WI38 (cell line): ENCODE measurements around the gene SKI.
"Not testable (repeated sequence)": the region's sequence is repeated elsewhere in the genome, so short reads cannot be mapped to it uniquely, and the experiment has no call there.

Experiments used
- H3K4me3 ChIP-seq: 2 replicates; pipeline ENCODE4 v1.5.1; 2011; ENCODE audit warnings: low read depth, mild to moderate bottlenecking, control low read depth, low read length
- CTCF ChIP-seq: IDR thresholded peaks from 2 replicates; pipeline ENCODE4 v1.5.1; 2012; ENCODE audit warnings: low read depth, mild to moderate bottlenecking, control low read depth, low read length

SKI gene

GRCh38 chr1:2323451-2323974, 95.4 kb downstream of the SKI start:
- no peak overlapping the region for H3K4me3 ChIP-seq
- no peak for TF ChIP-seq CTCF

GRCh38 chr1:2324553-2325366, 96.6 kb downstream of the SKI start:
- no peak for TF ChIP-seq CTCF

GRCh38 chr1:2326524-2326923, 98.4 kb downstream of the SKI start:
- H3K4me3 ChIP-seq = no peak overlapping the region
- TF ChIP-seq CTCF = no peak

More at GRCh38 chr1:2324553-2325366, 96.6 kb downstream of the SKI start:
- H3K4me3 ChIP-seq = no peak overlapping the region

- H3K4me3 ChIP-seq = not testable (repeated sequence)
These were observed 99.0 kb downstream of the SKI start for GRCh38 chr1:2327162-2327561.

- no peak overlapping the region for H3K4me3 ChIP-seq
- TF ChIP-seq CTCF = no peak
These were observed 99.7 kb downstream of the SKI start for GRCh38 chr1:2327841-2328240.

GRCh38 chr1:2328676-2329455, 100.7 kb downstream of the SKI start:
- no peak overlapping the region for H3K4me3 ChIP-seq
- no peak for TF ChIP-seq CTCF

GRCh38 chr1:2330035-2330434, 101.9 kb downstream of the SKI start:
- H3K4me3 ChIP-seq = no peak overlapping the region
- no peak for TF ChIP-seq CTCF
